IMR-90 (cell line): ENCODE data around the gene SDHAF3. TPM values are rescaled to one million over a fixed set of nuclear protein-coding genes. Genes with fewer than 3 reads are reported as not detected.

Experiments
- ATAC-seq: fragments of 200-7000 bp; cut with Tn5 transposase; 2 replicates; pipeline ENCODE4 v1.9.1; 2020; ENCODE audit warnings: low read depth, mild to moderate bottlenecking, moderate library complexity
- BruUV-seq: library from RNA; stranded (reverse); fragments of 400-500 nt; replicated peaks from 2 replicates; lab custom pipeline; 2021; lab: Mats Ljungman, UMichigan
- CTCF ChIA-PET: fragments of 300-600 bp; formaldehyde crosslinking; extraction: SDS; loops from one replicate; lab custom pipeline; 2021; ENCODE audit warnings: antibody characterized with exemption; lab: Yijun Ruan, JAX
- POLR2A ChIA-PET: fragments of 300-600 bp; sonication (Branson Sonifier 250); formaldehyde crosslinking; loops from one replicate; lab custom pipeline; 2022; ENCODE audit warnings: antibody characterized with exemption; ENCODE audit not compliant: unreplicated experiment; lab: Charles Lee
- DNase-seq: peaks from one replicate; pipeline ENCODE4 v3.0.0; 2013
- H2AFZ ChIP-seq: replicated peaks from 2 replicates; pipeline ENCODE3; 2013; ENCODE audit warnings: low read length, mild to moderate bottlenecking; ENCODE audit not compliant: poor library complexity
- H2AK5ac ChIP-seq: 2 replicates; pipeline ENCODE4 v1.6.1; 2013; ENCODE audit warnings: low read depth, low read length, inconsistent platforms
- H2AK9ac ChIP-seq: replicated peaks from 2 replicates; pipeline ENCODE3; 2013; ENCODE audit warnings: mild to moderate bottlenecking, low read depth, low read length, moderate library complexity; ENCODE audit not compliant: poor library complexity
- H2BK120ac ChIP-seq: 2 replicates; pipeline ENCODE4 v1.6.1; 2013; ENCODE audit warnings: low read depth, low read length, inconsistent platforms
- H2BK15ac ChIP-seq: 3 replicates; pipeline ENCODE4 v1.6.1; 2013; ENCODE audit warnings: low read depth, low read length, inconsistent platforms
- H2BK20ac ChIP-seq: 2 replicates; pipeline ENCODE4 v1.6.1; 2013; ENCODE audit warnings: low read depth, mild to moderate bottlenecking, inconsistent platforms, low read length, moderate library complexity
- H2BK5ac ChIP-seq: 2 replicates; pipeline ENCODE4 v1.6.1; 2013; ENCODE audit warnings: mild to moderate bottlenecking, low read depth, low read length, inconsistent platforms; ENCODE audit not compliant: poor library complexity, severe bottlenecking
- H3K14ac ChIP-seq: replicated peaks from 2 replicates; pipeline ENCODE4 v1.6.1; 2013; ENCODE audit warnings: low read depth, low read length, inconsistent platforms
- H3K18ac ChIP-seq: 2 replicates; pipeline ENCODE4 v1.6.1; 2013; ENCODE audit warnings: low read depth, low read length, control low read depth
- H3K23ac ChIP-seq: 2 replicates; pipeline ENCODE4 v1.6.1; 2013; ENCODE audit warnings: low read depth, low read length, inconsistent platforms
- H3K27ac ChIP-seq: 2 replicates; pipeline ENCODE4 v1.5.1; 2013; ENCODE audit warnings: mild to moderate bottlenecking, control low read depth, low read length; ENCODE audit not compliant: insufficient read depth
- H3K27me3 ChIP-seq: 2 replicates; pipeline ENCODE4 v1.6.1; 2013; ENCODE audit warnings: low read length; ENCODE audit not compliant: control insufficient read depth, insufficient read depth
- H3K36me3 ChIP-seq: 2 replicates; pipeline ENCODE4 v1.6.1; 2013; ENCODE audit warnings: low read length, mixed read lengths; ENCODE audit not compliant: control insufficient read depth, insufficient read depth
- H3K4ac ChIP-seq: 2 replicates; pipeline ENCODE4 v1.6.1; 2013; ENCODE audit warnings: low read depth, low read length, inconsistent platforms
- H3K4me1 ChIP-seq: 2 replicates; pipeline ENCODE4 v1.6.1; 2013; ENCODE audit warnings: low read length, mixed read lengths; ENCODE audit not compliant: control insufficient read depth, insufficient read depth
- H3K4me2 ChIP-seq: 2 replicates; pipeline ENCODE4 v1.6.1; 2013; ENCODE audit warnings: low read depth, mild to moderate bottlenecking, control low read depth, low read length, moderate library complexity
- H3K4me3 ChIP-seq: 2 replicates; pipeline ENCODE4 v1.5.1; 2013; ENCODE audit warnings: low read depth, mild to moderate bottlenecking, control low read depth, low read length, moderate library complexity; ENCODE audit not compliant: insufficient read depth
- H3K56ac ChIP-seq: 2 replicates; pipeline ENCODE4 v1.6.1; 2013; ENCODE audit warnings: low read length, inconsistent platforms; ENCODE audit not compliant: insufficient read depth; ENCODE audit errors: extremely low read depth
- H3K79me1 ChIP-seq, 2 experiments: 2 replicates each; pipeline ENCODE4 v1.6.1; 2013; ENCODE audit warnings: low read length in 2 of 2, inconsistent platforms in 1 of 2, low read depth in 1 of 2
- H3K9ac ChIP-seq: 2 replicates; pipeline ENCODE4 v1.6.1; 2013; ENCODE audit warnings: low read depth, low read length, control low read depth
- H3K9me1 ChIP-seq: 2 replicates; pipeline ENCODE4 v1.6.1; 2013; ENCODE audit warnings: low read length, inconsistent platforms; ENCODE audit not compliant: insufficient read depth
- H3K9me3 ChIP-seq: 2 replicates; pipeline ENCODE4 v1.6.1; 2013; ENCODE audit warnings: low read length; ENCODE audit not compliant: control insufficient read depth, insufficient read depth
- H4K20me1 ChIP-seq: 2 replicates; pipeline ENCODE4 v1.6.1; 2013; ENCODE audit warnings: low read length, inconsistent platforms; ENCODE audit not compliant: insufficient read depth
- H4K5ac ChIP-seq: 2 replicates; pipeline ENCODE4 v1.6.1; 2013; ENCODE audit warnings: mild to moderate bottlenecking, low read depth, low read length, control low read depth
- H4K8ac ChIP-seq, 2 experiments: 2 replicates each; pipeline ENCODE4 v1.6.1; 2013; ENCODE audit warnings: low read depth in 2 of 2, low read length in 2 of 2, control low read depth in 1 of 2, inconsistent platforms in 1 of 2
- H4K91ac ChIP-seq: 2 replicates; pipeline ENCODE4 v1.6.1; 2013; ENCODE audit warnings: low read depth, low read length, inconsistent platforms; ENCODE audit not compliant: insufficient read depth
- CHD1 ChIP-seq: IDR thresholded peaks from 2 replicates; pipeline ENCODE4 v1.6.1; 2012; ENCODE audit warnings: low read depth, low read length, improper control_type of control experiment
- POLR2A ChIP-seq: IDR thresholded peaks from 2 replicates; pipeline ENCODE4 v1.6.1; 2012; ENCODE audit warnings: mild to moderate bottlenecking, low read depth, low read length
- RCOR1 ChIP-seq: IDR thresholded peaks from 2 replicates; pipeline ENCODE4 v1.6.1; 2012; ENCODE audit warnings: mild to moderate bottlenecking, low read length, improper control_type of control experiment; ENCODE audit not compliant: insufficient replicate concordance
- RFX5 ChIP-seq: IDR thresholded peaks from 2 replicates; pipeline ENCODE4 v1.8.0; 2012; ENCODE audit warnings: low read depth, mild to moderate bottlenecking, low read length, moderate library complexity
- SMC3 ChIP-seq: fragments of 150-350 bp; IDR thresholded peaks from 2 replicates; pipeline ENCODE4 v1.6.1; 2016; ENCODE audit warnings: low read depth, mild to moderate bottlenecking, antibody characterized with exemption, low read length, moderate library complexity
- WGBS, 2 experiments: methylation state at CpG; one replicate each; pipeline versions ENCODE4 v1.1.5 to v1.1.7; 2013; ENCODE audit warnings: missing lambda C conversion rate in 2 of 2; ENCODE audit not compliant: insufficient read length in 1 of 2; ENCODE audit errors: extremely low coverage in 2 of 2; 5-methylcytosine and 5-hydroxymethylcytosine counted together
- dilution Hi-C: fragments of 300-500 bp; cut with HindIII; formaldehyde crosslinking; loops from one replicate; pipeline ENCODE4 v1.14.3; 2018; ENCODE audit warnings: low sequenced_read_pairs; ENCODE audit not compliant: unreplicated experiment
- in situ Hi-C: fragments of 300-500 bp; cut with MboI; formaldehyde crosslinking; loops from 3 replicates; pipeline ENCODE4 v1.14.3; 2019; ENCODE audit warnings: low sequenced_read_pairs, inconsistent platforms, mixed read lengths
- intact Hi-C: fragments of 100-400 bp; cut with micrococcal nuclease; formaldehyde crosslinking; loops from 2 replicates; pipeline ENCODE4 v1.10.0; 2022
- polyA plus RNA-seq, 3 experiments: library from polyadenylated mRNA; depleted of rRNA; stranded (reverse); fragments of >200 nt; gene quantifications; 2 replicates each; pipeline ENCODE4 v1.2.3, GENCODE V29; 2012; ENCODE audit warnings: low replicate concordance in 1 of 3
- total RNA-seq: library from RNA; depleted of rRNA; stranded (reverse); fragments of >200 nt; gene quantifications from 2 replicates; pipeline ENCODE4 v1.2.3, GENCODE V29; 2012

SDHAF3 gene
- total and polyA plus RNA-seq, 2 of the 4 experiments (the other 2 are of a cell fraction), result 5.7 to 6.1 TPM

DNA sequence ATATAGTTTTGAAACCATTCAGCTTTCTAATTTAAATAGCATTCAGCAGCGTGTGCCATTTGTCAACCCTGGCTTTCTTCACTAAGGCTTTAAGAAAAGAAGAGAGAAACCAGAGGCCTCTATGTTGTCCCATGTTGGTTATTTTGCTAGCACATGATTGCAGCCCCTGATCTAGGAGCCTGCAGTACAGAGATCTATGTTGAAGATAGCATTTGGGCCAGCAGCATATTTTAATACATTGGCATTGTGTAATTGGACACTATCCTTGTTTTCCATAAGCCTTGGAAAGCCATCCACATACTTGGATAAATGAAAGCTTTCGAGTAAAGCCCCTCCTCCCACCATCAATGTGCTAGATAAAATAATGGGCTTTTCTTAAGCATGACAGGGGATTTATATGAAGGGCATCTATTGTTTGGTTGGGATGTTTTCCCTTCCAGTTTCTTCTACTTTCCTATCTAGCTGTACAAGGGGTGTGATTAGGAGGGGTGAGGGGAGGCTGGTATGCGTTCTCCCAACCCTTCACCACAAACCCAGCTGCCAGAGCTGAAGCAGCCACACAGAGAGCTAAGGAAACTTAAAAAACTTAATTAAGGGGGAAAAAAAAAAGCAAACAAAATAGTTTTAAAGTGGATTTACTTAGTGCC lies 23.1 kb upstream of the SDHAF3 start:
- in situ Hi-C loops, result no loop called here

More for the DNA sequence above, 23.1 kb upstream of the SDHAF3 start:
- TF ChIP-seq RCOR1, result no peak
- TF ChIP-seq SMC3, result no peak
- TF ChIP-seq RFX5, result no peak
- no peak for TF ChIP-seq POLR2A
- no peak for TF ChIP-seq CHD1
- Histone ChIP-seq H4K5ac (no peak overlapping the region), H3K9ac (no peak overlapping the region), H2AK5ac (no peak overlapping the region), H3K4me3 (no peak overlapping the region), H3K9me3 (no peaks in the 10 kb centered on the region), H3K36me3 (no peaks in the 10 kb centered on the region), H3K4me2 (no peak overlapping the region), H3K27me3 (no peaks in the 10 kb centered on the region), H3K23ac (no peak overlapping the region), H4K20me1 (no peaks in the 10 kb centered on the region), H3K56ac (no peak overlapping the region), H4K91ac (no peak overlapping the region), H2AFZ (no peak overlapping the region), H3K27ac (no peak overlapping the region), H2BK20ac (no peak overlapping the region), H3K4ac (no peak overlapping the region), H2AK9ac (no peak overlapping the region), H4K8ac (no peak overlapping the region), H3K79me1 (no peaks in the 10 kb centered on the region), H3K9me1 (no peaks in the 10 kb centered on the region), H3K14ac (no peak overlapping the region), H3K18ac (no peak overlapping the region), H2BK120ac (no peak overlapping the region), H3K4me1 (no peaks in the 10 kb centered on the region), H2BK5ac (no peak overlapping the region), H2BK15ac (no peak overlapping the region)
- no CpG with 5 or more reads among the region's 3 CpGs for WGBS, 2 experiments
- intact Hi-C loops, result no loop called here
- CTCF ChIA-PET, result interaction anchor here (0.6 to 1.6 kb wide), 3 partner anchors 10 to 736 kb away, joined by 3 to 9 read pairs (median 4); no protein-coding TSS in a partner anchor
- POLR2A ChIA-PET, result no interaction called here
- no peak for ATAC-seq
- dilution Hi-C loops, result no loop called here
- no TSS peak for BruUV-seq
- DNase-seq, result no peak
